A204.1 (cell line): ENCODE results near the gene TMEM128.
"Not testable (repeated sequence)": the region's sequence is repeated elsewhere in the genome, so short reads cannot be mapped to it uniquely, and the experiment has no call there.

ENCODE experiments used
- FAIRE-seq: peaks from 2 replicates; lab custom pipeline; 2012; peaks lifted over from hg19 to GRCh38; lab: Jason Lieb, UNC

The TMEM128 gene

GRCh38 chr4:4254666-4255065, 6.6 kb upstream of the TMEM128 start:
- no peak for FAIRE-seq

GRCh38 chr4:4254199-4254598, 6.2 kb upstream of the TMEM128 start:
- FAIRE-seq: no peak

GRCh38 chr4:4249866-4250265, 1.8 kb upstream of the TMEM128 start:
- FAIRE-seq: no peak

GRCh38 chr4:4249342-4249741, 1.3 kb upstream of the TMEM128 start:
- FAIRE-seq: not testable (repeated sequence)

- no peak for FAIRE-seq
Observed at GRCh38 chr4:4248885-4249203, 821 bp upstream of the TMEM128 start.

- no peak for FAIRE-seq
Observed at GRCh38 chr4:4247696-4248028, 361 bp downstream of the TMEM128 start.

- no peak for FAIRE-seq
Observed at GRCh38 chr4:4245172-4245571, 2.9 kb downstream of the TMEM128 start.

- not testable (repeated sequence) for FAIRE-seq
Observed at GRCh38 chr4:4239551-4239950, 8.5 kb downstream of the TMEM128 start.

- FAIRE-seq: no peak
Observed at GRCh38 chr4:4233610-4234009, 14.4 kb downstream of the TMEM128 start.

GRCh38 chr4:4228356-4228668, 19.7 kb downstream of the TMEM128 start:
- no peak for FAIRE-seq

- FAIRE-seq: no peak
Observed at GRCh38 chr4:4227510-4228355, 20.3 kb downstream of the TMEM128 start.

- FAIRE-seq: no peak
Observed at GRCh38 chr4:4226606-4227438, 21.2 kb downstream of the TMEM128 start, which contains the start of gene OTOP1. Gene OTOP1, minus strand, starts transcription at chr4:4226929. Its CDS starts 65 bp downstream, at chr4:4226864.

GRCh38 chr4:4225915-4226605, 22.0 kb downstream of the TMEM128 start:
- FAIRE-seq: no peak

- no peak for FAIRE-seq
Observed at GRCh38 chr4:4217113-4217512, 30.9 kb downstream of the TMEM128 start.

- FAIRE-seq: no peak
Observed at GRCh38 chr4:4216648-4217047, 31.4 kb downstream of the TMEM128 start.

GRCh38 chr4:4213674-4214073, 34.3 kb downstream of the TMEM128 start:
- FAIRE-seq: not testable (repeated sequence)

GRCh38 chr4:4206204-4206603, 41.8 kb downstream of the TMEM128 start:
- no peak for FAIRE-seq

- FAIRE-seq: no peak
Observed at GRCh38 chr4:4204401-4204745, 43.6 kb downstream of the TMEM128 start.

- no peak for FAIRE-seq
Observed at GRCh38 chr4:4203688-4204400, 44.2 kb downstream of the TMEM128 start.

- no peak for FAIRE-seq
Observed at GRCh38 chr4:4202510-4202909, 45.5 kb downstream of the TMEM128 start.

GRCh38 chr4:4200624-4201023, 47.4 kb downstream of the TMEM128 start:
- no peak for FAIRE-seq

GRCh38 chr4:4195354-4195753, 52.7 kb downstream of the TMEM128 start:
- no peak for FAIRE-seq

- FAIRE-seq: not testable (repeated sequence)
Observed at GRCh38 chr4:4188557-4188956, 59.5 kb downstream of the TMEM128 start.
